ENCODE measurements around the gene BCAS3. TPM values are rescaled to one million over a fixed set of nuclear protein-coding genes. Genes with fewer than 3 reads are reported as not detected.
"Not testable (repeated sequence)": the region's sequence is repeated elsewhere in the genome, so short reads cannot be mapped to it uniquely, and the experiment has no call there.

BCAS3 gene
- total RNA-seq, 2 donors from 2014 or later, result 12.0 to 15.6 TPM

GRCh38 chr17:60752873-60753577 is 75.4 kb downstream of the BCAS3 start:
- H3K9me3 ChIP-seq, result no peaks in the 10 kb centered on the region
- no peak overlapping the region for H3K4me3 ChIP-seq
- no peak for DNase-seq (ENCODE audit: low spot score)
- no peak overlapping the region for H3K27ac ChIP-seq
- H3K36me3 ChIP-seq, result no peaks in the 10 kb centered on the region
- H3K4me1 ChIP-seq, result no peaks in the 10 kb centered on the region
- TF ChIP-seq CTCF (IDR thresholded peaks at IDR 0.05), result no peak
- no peaks in the 10 kb centered on the region for H3K27me3 ChIP-seq

- no peak for DNase-seq (ENCODE audit: low spot score)
- Histone ChIP-seq H3K9me3 (no peaks in the 10 kb centered on the region), H3K27me3 (no peaks in the 10 kb centered on the region), H3K4me1 (no peaks in the 10 kb centered on the region), H3K27ac (no peak overlapping the region), H3K36me3 (no peaks in the 10 kb centered on the region), H3K4me3 (no peak overlapping the region)
- no peak for TF ChIP-seq CTCF (IDR thresholded peaks at IDR 0.05)
Observed at GRCh38 chr17:60754057-60754604, 76.5 kb downstream of the BCAS3 start.

- DNase-seq (ENCODE audit: low spot score); H3K27ac ChIP-seq; H3K36me3 ChIP-seq; H3K4me3 ChIP-seq; H3K27me3 ChIP-seq; H3K4me1 ChIP-seq: not testable (repeated sequence)
- peaks cover 0 to 12% of the 10 kb centered on the region in 2 donors for H3K9me3 ChIP-seq
Observed at GRCh38 chr17:60756798-60757197, 79.1 kb downstream of the BCAS3 start.

GRCh38 chr17:60757437-60757836 is 79.8 kb downstream of the BCAS3 start:
- Histone ChIP-seq H3K4me3 (no peak overlapping the region), H3K27ac (no peak overlapping the region), H3K9me3 (peaks cover 0 to 12% of the 10 kb centered on the region in 2 donors), H3K4me1 (no peaks in the 10 kb centered on the region), H3K27me3 (no peaks in the 10 kb centered on the region), H3K36me3 (peaks cover 7% of the 10 kb centered on the region)
- no peak for DNase-seq (ENCODE audit: low spot score)
- TF ChIP-seq CTCF (IDR thresholded peaks at IDR 0.05), result no peak

- TF ChIP-seq CTCF (IDR thresholded peaks at IDR 0.05), result no peak
- peaks cover 0 to 12% of the 10 kb centered on the region in 2 donors for H3K9me3 ChIP-seq
- peaks cover 7% of the 10 kb centered on the region for H3K36me3 ChIP-seq
- no peaks in the 10 kb centered on the region for H3K27me3 ChIP-seq
- DNase-seq (ENCODE audit: low spot score), result no peak
- H3K4me3 ChIP-seq, result no peak overlapping the region
- H3K27ac ChIP-seq, result no peak overlapping the region
- no peaks in the 10 kb centered on the region for H3K4me1 ChIP-seq
Observed at GRCh38 chr17:60759756-60760155, 82.1 kb downstream of the BCAS3 start.

- H3K27me3 ChIP-seq; DNase-seq (ENCODE audit: low spot score); H3K4me1 ChIP-seq; H3K4me3 ChIP-seq; H3K36me3 ChIP-seq; H3K27ac ChIP-seq: not testable (repeated sequence)
- peaks cover 0 to 12% of the 10 kb centered on the region in 2 donors for H3K9me3 ChIP-seq
Observed at GRCh38 chr17:60761301-60761700, 83.7 kb downstream of the BCAS3 start.

- DNase-seq (ENCODE audit: low spot score), result no peak
- H3K4me1 ChIP-seq, result no peaks in the 10 kb centered on the region
- H3K9me3 ChIP-seq, result no peaks in the 10 kb centered on the region
- H3K36me3 ChIP-seq, result no peaks in the 10 kb centered on the region
- no peaks in the 10 kb centered on the region for H3K27me3 ChIP-seq
- no peak overlapping the region for H3K4me3 ChIP-seq
- TF ChIP-seq CTCF (IDR thresholded peaks at IDR 0.05), result no peak
- H3K27ac ChIP-seq, result no peak overlapping the region
Observed at GRCh38 chr17:60766778-60767190, 89.1 kb downstream of the BCAS3 start.
